ENCODE results near the gene TDRD6.

DNA sequence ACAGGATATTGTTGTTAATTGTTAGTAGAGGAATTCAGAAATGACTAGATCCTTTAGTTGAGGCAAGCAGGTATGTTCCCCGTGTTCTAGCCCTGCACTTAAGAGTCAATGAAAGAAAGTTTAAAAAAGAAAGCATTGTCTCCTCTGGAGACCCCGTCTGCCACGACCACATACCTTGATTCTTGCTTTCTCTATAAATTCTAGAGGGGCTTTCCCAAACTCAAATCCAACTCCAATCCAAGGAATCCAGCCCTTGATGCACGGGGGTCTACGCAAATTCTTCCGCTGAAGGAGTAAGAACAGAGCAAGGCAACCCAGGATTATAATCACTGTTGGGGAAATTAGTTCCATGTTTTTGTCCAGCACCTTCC, 35.5 kb upstream of the TDRD6 start:
- TF ChIP-seq, protein P1, sequence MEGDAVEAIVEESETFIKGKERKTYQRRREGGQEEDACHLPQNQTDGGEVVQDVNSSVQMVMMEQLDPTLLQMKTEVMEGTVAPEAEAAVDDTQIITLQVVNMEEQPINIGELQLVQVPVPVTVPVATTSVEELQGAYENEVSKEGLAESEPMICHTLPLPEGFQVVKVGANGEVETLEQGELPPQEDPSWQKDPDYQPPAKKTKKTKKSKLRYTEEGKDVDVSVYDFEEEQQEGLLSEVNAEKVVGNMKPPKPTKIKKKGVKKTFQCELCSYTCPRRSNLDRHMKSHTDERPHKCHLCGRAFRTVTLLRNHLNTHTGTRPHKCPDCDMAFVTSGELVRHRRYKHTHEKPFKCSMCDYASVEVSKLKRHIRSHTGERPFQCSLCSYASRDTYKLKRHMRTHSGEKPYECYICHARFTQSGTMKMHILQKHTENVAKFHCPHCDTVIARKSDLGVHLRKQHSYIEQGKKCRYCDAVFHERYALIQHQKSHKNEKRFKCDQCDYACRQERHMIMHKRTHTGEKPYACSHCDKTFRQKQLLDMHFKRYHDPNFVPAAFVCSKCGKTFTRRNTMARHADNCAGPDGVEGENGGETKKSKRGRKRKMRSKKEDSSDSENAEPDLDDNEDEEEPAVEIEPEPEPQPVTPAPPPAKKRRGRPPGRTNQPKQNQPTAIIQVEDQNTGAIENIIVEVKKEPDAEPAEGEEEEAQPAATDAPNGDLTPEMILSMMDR (IDR thresholded peaks at IDR 0.05): no peak
- no peak for TF ChIP-seq ZFX (IDR thresholded peaks at IDR 0.05; ENCODE audit: borderline replicate concordance)
